IPS-18a (cell line): Measurements from ENCODE around the gene BRPF3.

Source experiments
- H3K27ac ChIP-seq: one replicate; pipeline ENCODE4 v1.5.1; 2013; ENCODE audit warnings: low read length
- H3K27me3 ChIP-seq: one replicate; pipeline ENCODE4 v1.6.1; 2013; ENCODE audit warnings: mild to moderate bottlenecking, low read length; ENCODE audit not compliant: control insufficient read depth, insufficient read depth
- H3K36me3 ChIP-seq: one replicate; pipeline ENCODE4 v1.6.1; 2013; ENCODE audit warnings: low read depth, low read length; ENCODE audit not compliant: control insufficient read depth
- H3K4me1 ChIP-seq: one replicate; pipeline ENCODE4 v1.6.1; 2013; ENCODE audit warnings: low read depth, low read length; ENCODE audit not compliant: control insufficient read depth
- H3K4me3 ChIP-seq: one replicate; pipeline ENCODE4 v1.5.1; 2013; ENCODE audit warnings: low read length
- H3K9ac ChIP-seq: one replicate; pipeline ENCODE4 v1.6.1; 2013; ENCODE audit warnings: mild to moderate bottlenecking, low read length, moderate library complexity
- H3K9me3 ChIP-seq: one replicate; pipeline ENCODE4 v1.6.1; 2013; ENCODE audit warnings: low read depth, low read length; ENCODE audit not compliant: control insufficient read depth

The BRPF3 gene

GRCh38 chr6:36178544-36178943, 18.0 kb upstream of the BRPF3 start:
- no peak overlapping the region for H3K27ac ChIP-seq
- no peaks in the 10 kb centered on the region for H3K27me3 ChIP-seq
- no peaks in the 10 kb centered on the region for H3K36me3 ChIP-seq
- H3K9ac ChIP-seq, result no peak overlapping the region
- no peaks in the 10 kb centered on the region for H3K4me1 ChIP-seq
- no peak overlapping the region for H3K4me3 ChIP-seq
- H3K9me3 ChIP-seq, result peaks cover 7% of the 10 kb centered on the region

GRCh38 chr6:36180126-36180525, 16.4 kb upstream of the BRPF3 start:
- H3K4me3 ChIP-seq, result no peak overlapping the region

GRCh38 chr6:36184311-36184710, 12.2 kb upstream of the BRPF3 start:
- H3K36me3 ChIP-seq, result no peaks in the 10 kb centered on the region
- H3K27ac ChIP-seq, result no peak overlapping the region
- no peak overlapping the region for H3K9ac ChIP-seq
- H3K4me1 ChIP-seq, result no peaks in the 10 kb centered on the region
- no peaks in the 10 kb centered on the region for H3K27me3 ChIP-seq
- no peak overlapping the region for H3K4me3 ChIP-seq
- H3K9me3 ChIP-seq, result no peaks in the 10 kb centered on the region

More at GRCh38 chr6:36180126-36180525, 16.4 kb upstream of the BRPF3 start:
- Histone ChIP-seq H3K9me3 (peaks cover 7% of the 10 kb centered on the region), H3K36me3 (no peaks in the 10 kb centered on the region), H3K27me3 (no peaks in the 10 kb centered on the region), H3K27ac (no peak overlapping the region), H3K9ac (no peak overlapping the region), H3K4me1 (no peaks in the 10 kb centered on the region)

GRCh38 chr6:36186199-36186598, 10.3 kb upstream of the BRPF3 start:
- Histone ChIP-seq H3K9me3 (no peaks in the 10 kb centered on the region), H3K4me1 (no peaks in the 10 kb centered on the region), H3K4me3 (no peak overlapping the region), H3K9ac (no peak overlapping the region), H3K27ac (no peak overlapping the region), H3K36me3 (no peaks in the 10 kb centered on the region), H3K27me3 (no peaks in the 10 kb centered on the region)

- H3K27me3 ChIP-seq, result no peaks in the 10 kb centered on the region
- H3K36me3 ChIP-seq, result no peaks in the 10 kb centered on the region
- H3K4me1 ChIP-seq, result no peaks in the 10 kb centered on the region
- no peak overlapping the region for H3K27ac ChIP-seq
- H3K9ac ChIP-seq, result no peak overlapping the region
- H3K9me3 ChIP-seq, result no peaks in the 10 kb centered on the region
- no peak overlapping the region for H3K4me3 ChIP-seq
These were observed 9.1 kb upstream of the BRPF3 start for GRCh38 chr6:36187446-36187845.

GRCh38 chr6:36195471-36196112, 952 bp upstream of the BRPF3 start:
- no peaks in the 10 kb centered on the region for H3K9me3 ChIP-seq
- peak overlapping the region; percentile 85 for H3K4me3 ChIP-seq
- H3K27me3 ChIP-seq, result no peaks in the 10 kb centered on the region
- H3K9ac ChIP-seq, result peak overlapping the region; percentile 89
- peaks cover 5% of the 10 kb centered on the region for H3K4me1 ChIP-seq
- no peak overlapping the region for H3K27ac ChIP-seq
- peaks cover 10% of the 10 kb centered on the region for H3K36me3 ChIP-seq

- Histone ChIP-seq H3K9ac (peak overlapping the region; percentile 89), H3K4me1 (peaks cover 5% of the 10 kb centered on the region), H3K4me3 (peak overlapping the region; percentile 85), H3K27ac (peak overlapping the region; percentile 55), H3K36me3 (peaks cover 25% of the 10 kb centered on the region), H3K27me3 (no peaks in the 10 kb centered on the region), H3K9me3 (no peaks in the 10 kb centered on the region)
These were observed 470 bp downstream of the BRPF3 start for GRCh38 chr6:36196880-36197548.

GRCh38 chr6:36197739-36198221, 1.2 kb downstream of the BRPF3 start:
- Histone ChIP-seq H3K9me3 (no peaks in the 10 kb centered on the region), H3K9ac (peak overlapping the region; percentile 89), H3K27ac (no peak overlapping the region), H3K4me1 (peaks cover 5% of the 10 kb centered on the region), H3K36me3 (peaks cover 32% of the 10 kb centered on the region), H3K4me3 (peak overlapping the region; percentile 85), H3K27me3 (no peaks in the 10 kb centered on the region)

- Histone ChIP-seq H3K4me1 (peaks cover 5% of the 10 kb centered on the region), H3K9ac (no peak overlapping the region), H3K4me3 (no peak overlapping the region), H3K27ac (no peak overlapping the region), H3K36me3 (peaks cover 44% of the 10 kb centered on the region), H3K9me3 (no peaks in the 10 kb centered on the region), H3K27me3 (no peaks in the 10 kb centered on the region)
These were observed 2.4 kb downstream of the BRPF3 start for GRCh38 chr6:36198986-36199385.

- H3K27ac ChIP-seq, result no peak overlapping the region
- no peak overlapping the region for H3K9ac ChIP-seq
- H3K36me3 ChIP-seq, result peaks cover 56% of the 10 kb centered on the region
- H3K9me3 ChIP-seq, result no peaks in the 10 kb centered on the region
- no peaks in the 10 kb centered on the region for H3K27me3 ChIP-seq
- H3K4me3 ChIP-seq, result no peak overlapping the region
- H3K4me1 ChIP-seq, result peaks cover 5% of the 10 kb centered on the region
These were observed 3.8 kb downstream of the BRPF3 start for GRCh38 chr6:36200154-36200891.

- peaks cover 64% of the 10 kb centered on the region for H3K36me3 ChIP-seq
- H3K27me3 ChIP-seq, result no peaks in the 10 kb centered on the region
- H3K4me3 ChIP-seq, result no peak overlapping the region
- H3K27ac ChIP-seq, result no peak overlapping the region
- no peaks in the 10 kb centered on the region for H3K9me3 ChIP-seq
- peaks cover 5% of the 10 kb centered on the region for H3K4me1 ChIP-seq
- no peak overlapping the region for H3K9ac ChIP-seq
These were observed 4.6 kb downstream of the BRPF3 start for GRCh38 chr6:36200998-36201596.
